ENCODE measurements around the gene LRRFIP2. TPM values are rescaled to one million over a fixed set of nuclear protein-coding genes. Genes with fewer than 3 reads are reported as not detected.
"Not testable (repeated sequence)": the region's sequence is repeated elsewhere in the genome, so short reads cannot be mapped to it uniquely, and the experiment has no call there.

Gene LRRFIP2
- total RNA-seq, 1 experiment from 2014 or later: 40.2 TPM

DNA sequence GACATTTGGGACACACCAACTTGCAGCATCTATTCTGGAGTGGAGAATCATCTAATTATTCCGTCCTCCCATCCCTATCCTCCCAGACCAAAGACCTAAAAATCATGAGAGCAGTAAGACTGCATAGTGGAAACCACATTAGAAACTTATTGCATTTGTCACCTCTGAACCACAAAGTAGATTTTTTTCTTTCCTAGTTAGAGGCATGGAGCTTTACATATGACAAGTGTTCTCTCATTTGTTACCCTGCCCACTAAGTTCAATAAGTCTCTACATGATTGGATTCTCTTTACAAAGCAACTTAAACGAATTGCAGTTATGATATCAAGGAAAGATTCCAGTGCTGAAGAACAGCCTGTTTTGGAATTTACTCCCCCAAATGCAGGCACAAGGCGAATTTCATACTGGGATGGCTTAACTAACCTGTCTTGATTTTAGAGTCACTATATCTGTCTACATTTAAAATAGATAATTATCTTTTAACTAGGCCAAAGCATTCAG lies 42.3 kb upstream of the LRRFIP2 start:
- H3K9me2 ChIP-seq (ENCODE audit: insufficient read depth): no peaks in the 10 kb centered on the region; the same call in 1 of the 2 replicates
- ChIA-PET POLR2A (ENCODE audit: unreplicated experiment) (interaction anchor here (0.6 kb wide), 1 partner anchor 1758 kb away, joined by 13 read pairs; no protein-coding TSS in a partner anchor), CTCF (no interaction called here)
- no peak for TF ChIP-seq CTCF (conservative IDR thresholded peaks at IDR 0.05)
- no peak for TF ChIP-seq EZH2 (IDR thresholded peaks at IDR 0.05; ENCODE audit: low read depth)
- intact Hi-C loops (cut with micrococcal nuclease; ENCODE audit: unreplicated experiment): loop anchor here (10.0 kb wide), 1 partner anchor 162 kb away; no protein-coding TSS in a partner anchor
- H3K4me3 ChIP-seq: no peak overlapping the region
- peaks cover 13% of the 10 kb centered on the region for H3K4me1 ChIP-seq (replicated peaks; ENCODE audit: insufficient read depth)
- H3K27ac ChIP-seq: no peak overlapping the region
- peaks cover 11% of the 10 kb centered on the region; the same call in 1 of the 2 replicates for H3F3A ChIP-seq (ENCODE audit: insufficient read depth, low read depth)
- no peaks in the 10 kb centered on the region for H3K9me3 ChIP-seq (ENCODE audit: insufficient read depth, low read depth)
- H2AFZ ChIP-seq: no peak overlapping the region
- no peaks in the 10 kb centered on the region; the same call in 1 of the 2 replicates for H4K20me1 ChIP-seq (ENCODE audit: insufficient read depth)
- no peak overlapping the region for H3K4me2 ChIP-seq
- BruUV-seq (replicated peaks): no TSS peak
- H3K79me2 ChIP-seq (ENCODE audit: low read depth): no peaks in the 10 kb centered on the region
- H3K27me3 ChIP-seq (ENCODE audit: insufficient read depth, low read depth): no peaks in the 10 kb centered on the region
- no peak for DNase-seq
- no peaks in the 10 kb centered on the region for H3K36me3 ChIP-seq (ENCODE audit: low read depth)

- TF ChIP-seq CTCF (conservative IDR thresholded peaks at IDR 0.05) (no peak), EZH2 (IDR thresholded peaks at IDR 0.05; ENCODE audit: low read depth) (no peak)
- ChIA-PET CTCF (interaction anchor here (1.0 kb wide), 1 partner anchor 31 kb away, joined by 11 read pairs; no protein-coding TSS in a partner anchor), POLR2A (ENCODE audit: unreplicated experiment) (interaction anchor here (0.7 kb wide), 1 partner anchor 25 kb away, joined by 4 read pairs; no protein-coding TSS in a partner anchor)
- Histone ChIP-seq H4K20me1 (ENCODE audit: insufficient read depth) (no peaks in the 10 kb centered on the region), H3K4me2 (no peak overlapping the region), H3K36me3 (ENCODE audit: low read depth) (no peaks in the 10 kb centered on the region), H3K79me2 (ENCODE audit: low read depth) (no peaks in the 10 kb centered on the region), H3K4me1 (replicated peaks; ENCODE audit: insufficient read depth) (no peaks in the 10 kb centered on the region), H3K27me3 (ENCODE audit: insufficient read depth, low read depth) (no peaks in the 10 kb centered on the region), H3F3A (ENCODE audit: insufficient read depth, low read depth) (no peaks in the 10 kb centered on the region), H3K4me3 (no peak overlapping the region), H2AFZ (no peak overlapping the region), H3K9me3 (ENCODE audit: insufficient read depth, low read depth) (no peaks in the 10 kb centered on the region), H3K9me2 (ENCODE audit: insufficient read depth) (no peaks in the 10 kb centered on the region), H3K27ac (no peak overlapping the region)
- intact Hi-C loops (cut with micrococcal nuclease; ENCODE audit: unreplicated experiment): loop anchor here (5.0 to 10.0 kb wide), 2 partner anchors 132 to 159 kb away; no protein-coding TSS in a partner anchor
- no TSS peak for BruUV-seq (replicated peaks)
- no peak for DNase-seq
Observed at GRCh38 chr3:37214076-37214475, 39.7 kb upstream of the LRRFIP2 start.

GRCh38 chr3:37210230-37210629 lies 35.8 kb upstream of the LRRFIP2 start:
- Histone ChIP-seq H3K79me2 (ENCODE audit: low read depth) (no peaks in the 10 kb centered on the region), H3K4me1 (replicated peaks; ENCODE audit: insufficient read depth) (no peaks in the 10 kb centered on the region), H3K27ac (no peak overlapping the region), H3K9me2 (ENCODE audit: insufficient read depth) (no peaks in the 10 kb centered on the region), H3K4me2 (no peak overlapping the region), H3K27me3 (ENCODE audit: insufficient read depth, low read depth) (no peaks in the 10 kb centered on the region), H3F3A (ENCODE audit: insufficient read depth, low read depth) (no peaks in the 10 kb centered on the region), H4K20me1 (ENCODE audit: insufficient read depth) (no peaks in the 10 kb centered on the region), H2AFZ (no peak overlapping the region), H3K36me3 (ENCODE audit: low read depth) (no peaks in the 10 kb centered on the region), H3K9me3 (ENCODE audit: insufficient read depth, low read depth) (no peaks in the 10 kb centered on the region), H3K4me3 (no peak overlapping the region)
- no peak for DNase-seq
- intact Hi-C loops (cut with micrococcal nuclease; ENCODE audit: unreplicated experiment): loop anchor here (5.0 to 10.0 kb wide), 2 partner anchors 128 to 155 kb away; no protein-coding TSS in a partner anchor
- no TSS peak for BruUV-seq (replicated peaks)
- ChIA-PET POLR2A (ENCODE audit: unreplicated experiment) (no interaction called here), CTCF (interaction anchor here (0.6 kb wide), 1 partner anchor 43 kb away, joined by 8 read pairs; no protein-coding TSS in a partner anchor)
- no peak for TF ChIP-seq CTCF (conservative IDR thresholded peaks at IDR 0.05)
- no peak for TF ChIP-seq EZH2 (IDR thresholded peaks at IDR 0.05; ENCODE audit: low read depth)

DNA sequence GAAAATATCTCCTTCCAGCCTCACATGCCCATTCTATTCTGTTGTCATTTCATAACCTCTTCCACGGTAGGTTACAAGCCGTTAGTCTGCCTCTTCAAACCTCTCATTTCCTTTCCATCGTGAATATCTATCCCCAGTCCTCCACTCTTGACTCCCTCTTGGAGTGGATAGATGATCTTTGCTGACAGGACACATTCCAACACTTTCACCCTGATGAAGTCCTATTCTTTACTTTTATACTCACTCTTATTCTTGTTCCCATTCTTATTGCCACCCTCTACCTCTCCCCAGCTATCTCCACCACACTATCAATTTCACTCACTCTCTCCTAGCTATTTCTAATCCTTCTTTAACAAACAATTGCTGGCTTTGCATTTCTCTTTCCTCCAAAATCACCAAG lies 34.2 kb upstream of the LRRFIP2 start:
- POLR2A ChIA-PET (ENCODE audit: unreplicated experiment): not testable (repeated sequence)

DNA sequence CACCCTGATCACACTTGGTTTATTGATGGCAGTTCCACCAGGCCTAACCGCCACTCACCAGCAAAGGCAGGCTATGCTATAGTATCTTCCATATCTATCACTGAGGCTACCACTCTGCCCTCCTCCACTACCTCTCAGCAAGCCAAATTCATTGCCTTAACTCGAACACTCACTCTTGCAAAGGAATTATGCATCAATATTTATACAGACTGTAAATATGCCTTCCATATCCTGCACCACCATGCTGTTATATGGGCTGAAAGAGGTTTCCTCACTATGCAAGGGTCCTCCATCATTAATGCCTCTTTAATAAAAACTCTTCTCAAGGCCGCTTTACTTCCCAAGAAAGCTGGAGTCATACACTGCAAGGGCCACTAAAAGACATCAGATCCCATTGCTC lies 33.6 kb upstream of the LRRFIP2 start:
- H3K36me3 ChIP-seq (ENCODE audit: low read depth); H3K4me1 ChIP-seq (replicated peaks; ENCODE audit: insufficient read depth); CTCF ChIA-PET; DNase-seq; H3K9me3 ChIP-seq (ENCODE audit: insufficient read depth, low read depth); H3K27ac ChIP-seq; H4K20me1 ChIP-seq (ENCODE audit: insufficient read depth); H3K9me2 ChIP-seq (ENCODE audit: insufficient read depth); BruUV-seq (replicated peaks); H2AFZ ChIP-seq; H3K79me2 ChIP-seq (ENCODE audit: low read depth); H3F3A ChIP-seq (ENCODE audit: insufficient read depth, low read depth); intact Hi-C loops (cut with micrococcal nuclease; ENCODE audit: unreplicated experiment); H3K4me3 ChIP-seq; POLR2A ChIA-PET (ENCODE audit: unreplicated experiment); H3K27me3 ChIP-seq (ENCODE audit: insufficient read depth, low read depth); H3K4me2 ChIP-seq: not testable (repeated sequence)

More for the DNA sequence above, 34.2 kb upstream of the LRRFIP2 start:
- H4K20me1 ChIP-seq (ENCODE audit: insufficient read depth); H3K27me3 ChIP-seq (ENCODE audit: insufficient read depth, low read depth); H3K4me1 ChIP-seq (replicated peaks; ENCODE audit: insufficient read depth); BruUV-seq (replicated peaks); H2AFZ ChIP-seq; H3K27ac ChIP-seq; H3K4me2 ChIP-seq; H3K36me3 ChIP-seq (ENCODE audit: low read depth); intact Hi-C loops (cut with micrococcal nuclease; ENCODE audit: unreplicated experiment); CTCF ChIA-PET; H3K9me3 ChIP-seq (ENCODE audit: insufficient read depth, low read depth); H3F3A ChIP-seq (ENCODE audit: insufficient read depth, low read depth); H3K79me2 ChIP-seq (ENCODE audit: low read depth); H3K9me2 ChIP-seq (ENCODE audit: insufficient read depth); DNase-seq; H3K4me3 ChIP-seq: not testable (repeated sequence)

Data from PC-9 (cell line).